GM12873 (cell line): ENCODE data around the gene TRIM62.

Experiments
- CTCF ChIP-seq: IDR thresholded peaks from 2 replicates; pipeline ENCODE4 v1.5.1; 2012; ENCODE audit warnings: low read depth, mild to moderate bottlenecking, moderate library complexity, low read length, control low read depth; ENCODE audit not compliant: insufficient read depth; ENCODE audit errors: missing control alignments

TRIM62 gene

DNA sequence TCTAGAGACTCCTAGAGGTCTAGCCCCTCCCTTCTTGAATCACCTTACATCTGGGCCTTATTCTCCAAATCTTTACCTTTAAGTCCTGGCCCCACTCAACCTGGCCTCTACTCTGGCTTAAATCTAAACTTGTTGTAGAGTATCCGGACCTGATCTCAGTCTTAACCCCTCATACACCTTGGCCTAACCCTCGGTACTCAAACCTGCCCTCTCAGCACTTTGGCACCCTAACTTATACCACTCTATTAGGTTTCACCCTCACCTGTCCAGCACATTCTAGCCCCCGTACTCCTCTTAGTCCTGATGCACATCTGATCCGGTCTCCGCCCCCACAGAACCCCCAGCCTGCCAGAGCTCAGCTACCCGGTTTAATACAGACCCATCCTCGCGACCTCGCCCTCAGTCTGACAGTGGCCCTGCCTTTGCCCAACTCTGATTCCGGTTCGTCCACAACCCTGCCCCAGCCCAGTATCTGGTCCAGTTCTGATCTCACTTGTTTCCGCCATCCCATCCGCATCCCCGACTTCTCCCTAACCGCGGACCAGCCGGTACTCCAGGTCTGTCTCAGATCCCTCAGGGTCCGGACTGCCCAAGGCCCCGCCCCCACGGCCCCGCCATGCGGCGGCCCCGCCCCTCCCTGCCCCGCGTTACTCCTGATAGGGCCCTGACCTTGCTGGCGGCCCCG lies 1.5 kb downstream of the TRIM62 start:
- TF ChIP-seq CTCF = no peak

DNA sequence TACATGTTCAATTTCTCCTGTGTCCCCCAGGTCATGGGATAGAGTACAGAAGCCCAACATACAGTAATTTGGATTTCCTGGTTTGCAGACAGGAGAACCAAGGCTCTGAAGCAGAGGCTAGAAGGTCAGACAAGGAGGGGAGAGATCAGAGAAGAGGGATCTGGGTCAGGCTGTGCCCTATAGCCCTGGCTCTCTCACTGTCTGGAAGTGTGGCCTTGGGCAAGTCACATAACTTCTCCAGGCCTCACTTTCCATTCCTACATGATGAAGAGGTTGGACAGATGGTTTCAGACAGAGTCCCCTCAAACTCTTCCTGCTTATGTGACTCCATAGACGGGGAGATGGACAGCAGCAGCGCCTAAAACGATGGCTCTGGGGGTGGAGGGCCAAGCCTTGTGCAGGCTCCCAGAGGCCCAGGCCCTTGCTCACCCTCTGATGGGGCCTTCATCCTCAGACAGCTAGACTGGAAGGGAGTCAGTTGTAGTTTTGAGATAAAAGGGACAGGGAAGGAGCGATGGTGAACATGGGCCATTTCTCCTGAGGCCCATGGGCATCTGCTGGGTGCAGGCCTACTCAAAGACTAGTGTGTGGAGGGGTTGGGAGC lies 2.9 kb downstream of the TRIM62 start:
- TF ChIP-seq CTCF = no peak

- no peak for TF ChIP-seq CTCF
These were observed 3.8 kb downstream of the TRIM62 start for GRCh38 chr1:33177996-33178540.

DNA sequence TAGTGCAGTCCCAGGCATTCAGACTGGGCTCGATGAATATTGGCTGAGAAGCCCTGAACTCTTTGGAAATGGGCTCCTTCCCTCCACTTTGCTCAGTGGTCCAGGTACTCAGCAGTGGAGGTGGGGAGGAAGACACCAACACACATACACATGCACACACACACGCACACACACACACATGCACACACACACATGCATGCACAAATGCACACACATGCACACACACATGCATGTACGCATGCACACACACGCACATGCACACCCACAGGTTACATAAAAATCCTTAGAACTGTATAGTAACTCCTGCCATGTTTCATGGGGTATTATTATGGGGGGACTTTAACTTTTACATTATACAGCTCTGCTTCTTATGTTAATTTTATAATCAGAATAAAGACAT lies 5.0 kb downstream of the TRIM62 start:
- TF ChIP-seq CTCF = no peak

GRCh38 chr1:33176362-33176850 lies 5.4 kb downstream of the TRIM62 start:
- no peak for TF ChIP-seq CTCF

GRCh38 chr1:33175865-33176264 lies 6.0 kb downstream of the TRIM62 start:
- TF ChIP-seq CTCF = no peak

GRCh38 chr1:33173091-33173490 lies 8.8 kb downstream of the TRIM62 start:
- TF ChIP-seq CTCF = no peak
